ENCODE data around the gene HINT3.

The HINT3 gene

DNA sequence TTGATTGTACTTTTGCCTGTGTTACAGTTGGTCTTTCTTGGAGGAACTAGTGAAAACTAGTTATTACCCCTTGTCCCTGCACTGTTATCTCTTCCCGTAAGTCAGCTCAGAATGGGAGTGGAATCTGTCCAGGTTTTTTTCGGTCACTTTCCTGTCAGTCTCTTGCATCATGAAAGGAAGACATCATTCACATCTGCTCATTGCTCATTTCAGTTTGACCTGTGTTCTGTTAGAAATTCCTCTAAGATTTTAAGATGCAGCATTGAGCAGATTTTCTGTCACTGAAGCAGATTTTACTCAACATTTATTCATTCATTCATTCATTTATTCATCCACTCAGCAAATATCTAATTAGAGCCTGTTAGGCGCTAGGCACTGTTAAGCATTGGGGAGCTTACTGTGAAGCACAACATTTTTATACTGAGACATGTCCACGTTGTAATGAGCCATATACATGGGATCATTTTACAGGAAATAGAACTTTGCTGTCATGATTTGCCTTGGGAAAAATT lies 33.1 kb upstream of the HINT3 start:
- H2AFZ ChIP-seq (ENCODE audit: low read length) = no peak overlapping the region
- H3K9me2 ChIP-seq (replicated peaks; ENCODE audit: low read depth, low read length) = no peaks in the 10 kb centered on the region
- no peaks in the 10 kb centered on the region for H3K27me3 ChIP-seq (ENCODE audit: insufficient read depth, low read length, poor library complexity, severe bottlenecking)
- peak overlapping the region; percentile 65 for H3K4me2 ChIP-seq (ENCODE audit: low read depth, low read length, poor library complexity, severe bottlenecking)
- peak overlapping the region; percentile 56 for H3K9ac ChIP-seq (ENCODE audit: low read depth, low read length, poor library complexity, severe bottlenecking)
- H4K20me1 ChIP-seq (ENCODE audit: insufficient read depth, low read length, poor library complexity, severe bottlenecking) = no peaks in the 10 kb centered on the region
- H3K4me3 ChIP-seq (ENCODE audit: low read length, poor library complexity, severe bottlenecking) = peak overlapping the region; percentile 52
- H3K79me2 ChIP-seq (ENCODE audit: insufficient read depth, low read length) = no peaks in the 10 kb centered on the region
- peaks cover 41% of the 10 kb centered on the region; the same call in 1 of the 2 replicates for H3K36me3 ChIP-seq (ENCODE audit: insufficient read depth, low read length)
- H3F3A ChIP-seq (ENCODE audit: low read depth) = peaks cover 4% of the 10 kb centered on the region; the same call in 1 of the 2 replicates
- no peaks in the 10 kb centered on the region for H3K9me3 ChIP-seq (ENCODE audit: insufficient read depth, low read depth, low read length)
- TF ChIP-seq, protein P1, sequence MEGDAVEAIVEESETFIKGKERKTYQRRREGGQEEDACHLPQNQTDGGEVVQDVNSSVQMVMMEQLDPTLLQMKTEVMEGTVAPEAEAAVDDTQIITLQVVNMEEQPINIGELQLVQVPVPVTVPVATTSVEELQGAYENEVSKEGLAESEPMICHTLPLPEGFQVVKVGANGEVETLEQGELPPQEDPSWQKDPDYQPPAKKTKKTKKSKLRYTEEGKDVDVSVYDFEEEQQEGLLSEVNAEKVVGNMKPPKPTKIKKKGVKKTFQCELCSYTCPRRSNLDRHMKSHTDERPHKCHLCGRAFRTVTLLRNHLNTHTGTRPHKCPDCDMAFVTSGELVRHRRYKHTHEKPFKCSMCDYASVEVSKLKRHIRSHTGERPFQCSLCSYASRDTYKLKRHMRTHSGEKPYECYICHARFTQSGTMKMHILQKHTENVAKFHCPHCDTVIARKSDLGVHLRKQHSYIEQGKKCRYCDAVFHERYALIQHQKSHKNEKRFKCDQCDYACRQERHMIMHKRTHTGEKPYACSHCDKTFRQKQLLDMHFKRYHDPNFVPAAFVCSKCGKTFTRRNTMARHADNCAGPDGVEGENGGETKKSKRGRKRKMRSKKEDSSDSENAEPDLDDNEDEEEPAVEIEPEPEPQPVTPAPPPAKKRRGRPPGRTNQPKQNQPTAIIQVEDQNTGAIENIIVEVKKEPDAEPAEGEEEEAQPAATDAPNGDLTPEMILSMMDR (conservative IDR thresholded peaks at IDR 0.05; ENCODE audit: low read length) = no peak
- H3K4me1 ChIP-seq (ENCODE audit: insufficient read depth, low read length, poor library complexity, severe bottlenecking) = peaks cover 45% of the 10 kb centered on the region

DNA sequence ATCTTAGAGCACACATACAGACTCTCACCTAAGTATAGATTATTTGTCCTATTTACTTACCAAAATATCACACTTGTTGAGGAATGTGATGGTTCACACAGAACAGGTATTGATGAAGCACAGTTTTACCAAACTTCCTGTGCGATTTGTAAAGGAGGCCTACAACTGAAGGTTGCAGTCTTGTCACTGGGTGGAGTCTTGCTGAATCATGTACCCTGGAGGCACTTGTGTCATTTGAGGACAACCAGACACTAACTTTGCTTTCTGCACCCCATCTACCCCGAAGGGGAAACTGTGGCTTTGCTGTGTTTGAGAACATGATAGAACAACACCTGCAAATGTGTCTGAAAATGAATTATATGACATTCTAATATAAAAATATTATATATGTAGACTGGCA lies 32.4 kb upstream of the HINT3 start:
- Histone ChIP-seq H3K27me3 (ENCODE audit: insufficient read depth, low read length, poor library complexity, severe bottlenecking) (no peaks in the 10 kb centered on the region), H3K79me2 (ENCODE audit: insufficient read depth, low read length) (no peaks in the 10 kb centered on the region), H3K4me3 (ENCODE audit: low read length, poor library complexity, severe bottlenecking) (peak overlapping the region; percentile 52), H4K20me1 (ENCODE audit: insufficient read depth, low read length, poor library complexity, severe bottlenecking) (no peaks in the 10 kb centered on the region), H3F3A (ENCODE audit: low read depth) (peaks cover 3% of the 10 kb centered on the region; the same call in 1 of the 2 replicates), H3K9me3 (ENCODE audit: insufficient read depth, low read depth, low read length) (no peaks in the 10 kb centered on the region), H3K4me1 (ENCODE audit: insufficient read depth, low read length, poor library complexity, severe bottlenecking) (peaks cover 38% of the 10 kb centered on the region), H3K9me2 (replicated peaks; ENCODE audit: low read depth, low read length) (no peaks in the 10 kb centered on the region), H2AFZ (ENCODE audit: low read length) (no peak overlapping the region), H3K4me2 (ENCODE audit: low read depth, low read length, poor library complexity, severe bottlenecking) (peak overlapping the region; percentile 65), H3K36me3 (ENCODE audit: insufficient read depth, low read length) (peaks cover 47% of the 10 kb centered on the region; the same call in 1 of the 2 replicates), H3K9ac (ENCODE audit: low read depth, low read length, poor library complexity, severe bottlenecking) (peak overlapping the region; percentile 56)
- TF ChIP-seq, protein P1 (conservative IDR thresholded peaks at IDR 0.05; ENCODE audit: low read length) = no peak
- no peak for TF ChIP-seq EZH2phosphoT487 (IDR thresholded peaks at IDR 0.05; ENCODE audit: borderline replicate concordance)

DNA sequence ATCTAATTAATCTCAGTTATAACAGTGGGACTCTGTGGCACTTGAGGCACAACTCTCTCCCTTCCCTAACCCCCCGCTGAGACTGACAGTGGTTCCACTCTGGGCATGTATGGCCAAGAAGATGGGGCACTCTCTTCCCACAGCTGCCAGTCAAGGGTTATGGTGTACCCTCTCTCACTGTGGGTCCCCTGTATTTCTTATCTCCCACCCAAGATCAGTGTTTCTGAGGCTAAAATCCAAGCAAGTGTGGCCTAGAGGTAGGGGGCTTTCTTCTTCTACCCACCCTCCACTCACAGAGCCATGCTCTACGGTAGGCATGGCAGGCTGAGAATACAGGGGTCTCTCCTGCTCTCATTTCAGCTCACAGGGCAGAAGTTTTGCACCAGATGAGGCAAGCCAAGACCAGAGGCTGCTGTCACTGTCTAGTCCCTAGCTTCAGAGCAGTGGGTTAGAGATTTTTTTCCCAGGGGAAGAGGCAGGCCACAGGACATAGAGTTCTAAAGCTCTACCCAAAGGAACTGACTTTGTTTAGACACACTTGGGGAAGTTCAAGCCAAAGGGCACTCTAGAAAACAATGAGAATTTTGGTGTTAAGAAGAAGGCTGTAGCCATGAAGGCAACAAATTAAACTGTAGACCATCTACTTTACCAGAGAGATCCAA lies 31.7 kb upstream of the HINT3 start:
- Histone ChIP-seq H4K20me1 (ENCODE audit: insufficient read depth, low read length, poor library complexity, severe bottlenecking) (no peaks in the 10 kb centered on the region), H3K9ac (ENCODE audit: low read depth, low read length, poor library complexity, severe bottlenecking) (peak overlapping the region; percentile 56), H2AFZ (ENCODE audit: low read length) (no peak overlapping the region), H3K4me3 (ENCODE audit: low read length, poor library complexity, severe bottlenecking) (peak overlapping the region; percentile 36), H3K4me2 (ENCODE audit: low read depth, low read length, poor library complexity, severe bottlenecking) (peak overlapping the region; percentile 65), H3K9me3 (ENCODE audit: insufficient read depth, low read depth, low read length) (no peaks in the 10 kb centered on the region), H3K36me3 (ENCODE audit: insufficient read depth, low read length) (peaks cover 49% of the 10 kb centered on the region; the same call in 1 of the 2 replicates), H3K27me3 (ENCODE audit: insufficient read depth, low read length, poor library complexity, severe bottlenecking) (no peaks in the 10 kb centered on the region), H3K79me2 (ENCODE audit: insufficient read depth, low read length) (no peaks in the 10 kb centered on the region), H3F3A (ENCODE audit: low read depth) (no peaks in the 10 kb centered on the region), H3K9me2 (replicated peaks; ENCODE audit: low read depth, low read length) (no peaks in the 10 kb centered on the region), H3K4me1 (ENCODE audit: insufficient read depth, low read length, poor library complexity, severe bottlenecking) (peaks cover 31% of the 10 kb centered on the region)
- TF ChIP-seq EZH2phosphoT487 (IDR thresholded peaks at IDR 0.05; ENCODE audit: borderline replicate concordance) = no peak
- TF ChIP-seq, protein P1 (conservative IDR thresholded peaks at IDR 0.05; ENCODE audit: low read length) = no peak
